HG02852 (cell line): ENCODE results near the gene DCLK2.

Experiments
- ATAC-seq: cut with Tn5 transposase; IDR thresholded peaks from one replicate; pipeline ENCODE4 v1.9.1; 2021; ENCODE audit warnings: mild to moderate bottlenecking, moderate library complexity; ENCODE audit not compliant: unreplicated experiment

The DCLK2 gene

DNA sequence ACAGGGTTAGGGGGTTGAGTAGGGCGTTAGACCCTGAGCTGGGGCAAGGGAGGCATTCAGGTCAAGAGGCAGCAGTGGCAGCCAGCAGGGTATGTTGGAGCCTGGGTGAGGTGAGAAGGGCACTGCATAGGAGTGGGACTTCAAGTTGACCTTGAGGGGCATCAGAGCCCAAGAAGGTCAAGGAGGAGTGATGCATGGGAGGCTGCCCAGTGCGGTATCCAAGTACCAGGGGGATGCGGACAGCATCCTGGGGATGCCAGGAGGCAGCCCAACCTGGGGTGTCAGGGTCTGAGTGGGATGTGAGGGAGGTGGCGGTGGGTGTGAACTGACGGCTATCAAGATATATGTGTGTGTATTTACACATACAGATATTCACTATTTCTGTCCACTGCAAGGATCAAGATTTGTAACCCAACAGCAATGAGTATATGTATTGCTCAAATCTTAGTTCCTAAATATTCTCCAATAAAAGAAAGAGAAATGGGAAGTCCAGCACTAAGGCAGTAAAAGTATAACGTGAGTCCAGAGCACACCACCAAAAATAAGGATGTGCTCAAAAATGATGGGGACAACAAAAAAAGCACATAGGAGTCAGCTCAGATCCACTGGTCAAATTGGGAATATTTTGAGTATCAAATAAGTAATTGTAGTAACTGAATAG is 9.8 kb upstream of the DCLK2 start:
- ATAC-seq = no peak

DNA sequence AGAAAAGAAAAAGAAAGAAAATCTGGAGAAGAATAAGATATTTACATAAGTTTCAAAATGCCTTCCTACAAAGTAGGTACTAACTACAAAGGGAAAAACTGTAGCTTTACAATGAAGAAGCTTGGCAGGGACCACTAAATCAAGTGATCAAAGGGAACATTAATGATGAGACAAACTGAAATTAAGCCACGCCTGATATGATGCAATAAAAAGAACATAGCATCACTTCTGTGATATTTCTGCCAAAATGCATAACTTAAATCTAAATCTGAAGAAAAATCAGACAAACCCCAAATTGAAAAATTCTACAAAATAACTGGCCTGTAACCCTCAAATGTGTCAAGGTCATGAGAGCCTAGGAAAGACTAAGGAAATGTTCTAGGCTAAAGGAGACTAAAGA is 8.9 kb upstream of the DCLK2 start:
- no peak for ATAC-seq

- no peak for ATAC-seq
These were observed 7.6 kb upstream of the DCLK2 start for GRCh38 chr4:150070464-150071170.

DNA sequence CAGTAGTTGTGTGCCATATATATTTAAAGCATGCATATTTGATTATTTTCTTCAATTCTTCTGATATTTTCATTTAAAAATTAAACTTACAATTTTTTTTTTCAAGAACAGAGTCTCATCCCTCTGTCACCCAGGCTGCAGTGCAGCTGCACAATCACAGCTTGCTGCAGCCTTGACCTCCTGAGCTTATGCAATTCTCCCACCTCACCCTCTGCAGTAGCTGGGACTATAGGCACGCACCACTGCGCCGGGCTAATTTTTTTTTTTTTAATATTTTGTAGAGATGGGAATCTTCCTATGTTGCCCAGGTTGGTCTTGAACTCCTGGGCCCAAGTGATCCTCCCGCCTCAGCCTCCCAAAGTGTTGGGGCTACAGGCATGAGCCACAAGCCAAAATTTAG is 5.8 kb upstream of the DCLK2 start:
- no peak for ATAC-seq

GRCh38 chr4:150072906-150073714 is 5.1 kb upstream of the DCLK2 start:
- ATAC-seq = no peak

GRCh38 chr4:150074064-150074463 is 4.2 kb upstream of the DCLK2 start:
- no peak for ATAC-seq

- peak; percentile 18 for ATAC-seq
These were observed 385 bp downstream of the DCLK2 start for GRCh38 chr4:150078579-150079080.

GRCh38 chr4:150079081-150079581 is 886 bp downstream of the DCLK2 start:
- peak; percentile 37 for ATAC-seq

GRCh38 chr4:150080337-150080736 is 2.1 kb downstream of the DCLK2 start:
- no peak for ATAC-seq

GRCh38 chr4:150080875-150081274 is 2.6 kb downstream of the DCLK2 start:
- ATAC-seq = no peak

DNA sequence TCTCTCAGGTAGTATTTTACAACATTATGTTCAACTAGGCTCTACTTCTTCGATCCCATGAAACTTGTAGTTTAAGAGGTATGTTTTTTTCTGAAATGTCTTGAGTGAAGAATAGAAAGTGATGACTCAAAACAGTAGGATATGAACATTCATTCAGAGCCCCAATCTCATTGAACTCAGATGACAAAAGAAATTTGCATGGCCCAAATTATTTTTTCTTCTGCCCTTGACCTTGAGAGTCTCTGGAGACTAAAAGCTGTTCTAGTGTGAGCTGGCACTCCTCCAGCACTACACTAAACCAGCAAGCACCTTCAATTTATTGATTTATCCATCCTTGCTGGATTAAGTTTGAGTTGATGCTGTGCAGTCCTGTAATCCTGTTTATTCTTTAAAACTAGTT is 4.0 kb downstream of the DCLK2 start:
- ATAC-seq = peak; percentile 78

- ATAC-seq = no peak
These were observed 8.8 kb downstream of the DCLK2 start for GRCh38 chr4:150087006-150087405.

DNA sequence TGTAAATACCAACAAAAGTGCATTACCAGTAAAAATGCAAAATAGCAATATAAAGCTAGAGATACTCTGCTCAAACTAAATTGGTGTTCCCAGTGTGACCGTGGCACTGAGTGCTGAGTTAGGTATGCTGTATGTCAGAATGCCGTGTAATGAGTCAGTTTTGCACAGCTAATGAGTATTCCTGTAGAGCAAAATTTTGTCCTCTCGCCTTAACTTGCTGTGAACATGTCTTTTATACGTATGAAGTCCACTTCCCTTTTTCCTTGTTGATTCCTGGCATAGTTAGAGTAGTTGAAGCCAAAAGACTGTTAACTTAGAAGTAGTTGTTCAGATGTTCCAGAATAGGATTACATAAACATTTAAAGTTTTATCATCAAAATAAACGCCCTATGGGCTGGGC is 11.5 kb downstream of the DCLK2 start:
- ATAC-seq = no peak

DNA sequence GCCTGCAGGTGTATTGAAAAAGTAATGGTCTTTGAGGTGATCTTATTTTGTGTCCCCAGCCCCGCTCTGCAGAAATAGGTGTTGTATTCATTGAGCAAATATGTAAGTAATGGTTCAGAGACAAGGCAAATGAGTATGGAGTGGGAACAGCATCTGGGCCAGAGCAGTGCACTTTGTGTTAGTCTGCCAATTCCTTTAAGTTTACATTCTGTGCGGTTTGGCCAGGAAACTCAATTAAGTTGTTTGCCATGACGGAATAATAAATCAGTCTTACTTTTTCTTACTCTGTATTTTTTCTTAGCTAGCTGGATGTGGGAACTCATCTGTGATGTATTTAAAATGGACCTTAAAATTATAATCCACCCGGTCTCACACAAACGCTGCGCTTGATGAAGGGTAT is 12.6 kb downstream of the DCLK2 start:
- ATAC-seq = no peak

GRCh38 chr4:150094676-150095075 is 16.4 kb downstream of the DCLK2 start:
- no peak for ATAC-seq

DNA sequence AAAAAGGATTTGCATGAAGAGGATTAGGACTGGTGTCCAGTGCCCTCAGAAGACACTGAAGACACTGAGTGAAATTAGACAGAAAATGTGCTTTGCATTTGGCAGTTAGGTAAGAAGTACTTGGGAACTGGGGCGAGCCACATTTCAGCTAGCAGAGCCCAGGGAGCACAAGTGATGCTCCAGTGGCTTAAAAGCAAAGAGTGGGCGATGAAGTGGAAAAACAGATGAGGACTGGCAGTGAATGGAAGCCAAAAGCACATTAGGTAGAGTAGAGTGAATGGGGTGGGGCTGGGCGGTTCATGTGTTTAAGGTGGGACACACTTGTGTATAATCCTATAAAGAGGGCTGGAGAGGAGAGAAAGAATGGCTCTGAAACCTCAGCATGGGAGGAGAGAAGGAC is 18.4 kb downstream of the DCLK2 start:
- ATAC-seq = no peak

DNA sequence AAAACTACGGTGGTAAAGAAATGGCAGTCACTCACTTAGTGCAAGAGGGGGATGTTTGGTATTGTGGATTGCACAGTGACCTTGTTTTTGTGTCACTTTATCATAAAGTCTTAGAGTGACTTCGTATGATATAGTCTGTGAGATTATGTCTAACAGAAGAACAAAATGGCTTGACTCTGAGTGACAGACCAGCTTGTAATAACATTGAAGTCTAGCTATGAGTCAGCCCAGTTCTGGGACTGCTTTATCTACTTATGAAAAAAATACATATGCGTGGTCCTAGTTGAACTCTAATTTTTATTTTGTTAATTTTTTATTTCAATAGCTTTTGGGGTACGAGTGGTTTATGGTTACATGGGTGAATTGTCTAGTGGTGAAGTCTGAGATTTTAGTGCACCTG is 20.0 kb downstream of the DCLK2 start:
- no peak for ATAC-seq

- ATAC-seq = no peak
These were observed 26.3 kb downstream of the DCLK2 start for GRCh38 chr4:150104404-150105027.

- no peak for ATAC-seq
These were observed 28.6 kb downstream of the DCLK2 start for GRCh38 chr4:150106886-150107285.

DNA sequence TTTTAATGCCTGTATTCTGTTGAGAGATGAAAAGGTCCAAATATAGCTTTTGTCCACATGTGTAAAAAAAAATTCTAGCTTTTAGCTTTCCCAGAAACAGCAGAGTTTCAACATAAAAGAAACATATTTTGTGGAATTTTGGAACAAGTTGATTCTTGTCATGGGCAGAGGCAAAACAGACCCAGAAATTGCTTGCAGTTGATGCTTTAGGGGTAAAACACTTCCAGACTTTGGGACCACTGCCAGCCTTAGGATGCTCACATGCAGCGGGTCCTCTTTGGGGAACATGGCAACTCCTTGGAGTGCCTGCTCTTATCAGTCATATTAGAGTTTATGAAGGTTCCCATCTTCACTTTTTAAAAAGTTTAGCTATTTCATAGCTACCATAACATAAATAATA is 30.4 kb downstream of the DCLK2 start:
- no peak for ATAC-seq

GRCh38 chr4:150114641-150115040 is 36.4 kb downstream of the DCLK2 start:
- no peak for ATAC-seq
